ENCODE measurements around the gene LSM2.
"Not testable (repeated sequence)": the region's sequence is repeated elsewhere in the genome, so short reads cannot be mapped to it uniquely, and the experiment has no call there.

Gene LSM2

GRCh38 chr6:31806470-31807272 lies at the start of gene LSM2:
Gene LSM2, minus strand, starts transcription at chr6:31806966. Its CDS starts 209 bp downstream, at chr6:31806757.
- Histone ChIP-seq H3K27me3 (ENCODE audit: insufficient read depth, low read length, poor library complexity, severe bottlenecking) (no peaks in the 10 kb centered on the region), H3F3A (ENCODE audit: low read depth) (no peaks in the 10 kb centered on the region), H2AFZ (ENCODE audit: low read length) (peak within 1 kb of the TSS; percentile 92), H3K9me2 (replicated peaks; ENCODE audit: low read depth, low read length) (no peaks in the 10 kb centered on the region), H3K9me3 (ENCODE audit: insufficient read depth, low read depth, low read length) (no peaks in the 10 kb centered on the region), H3K9ac (ENCODE audit: low read depth, low read length, poor library complexity, severe bottlenecking) (peak within 1 kb of the TSS; percentile 92), H3K4me2 (ENCODE audit: low read depth, low read length, poor library complexity, severe bottlenecking) (peak within 1 kb of the TSS; percentile 92), H3K4me1 (ENCODE audit: insufficient read depth, low read length, poor library complexity, severe bottlenecking) (peaks cover 14% of the 10 kb centered on the region), H3K4me3 (ENCODE audit: low read length, poor library complexity, severe bottlenecking) (peak within 1 kb of the TSS; percentile 98), H4K20me1 (ENCODE audit: insufficient read depth, low read length, poor library complexity, severe bottlenecking) (peaks cover 7% of the 10 kb centered on the region), H3K79me2 (ENCODE audit: insufficient read depth, low read length) (peaks cover 44% of the 10 kb centered on the region), H3K36me3 (ENCODE audit: insufficient read depth, low read length) (no peaks in the 10 kb centered on the region)
- TF ChIP-seq EZH2phosphoT487 (IDR thresholded peaks at IDR 0.05; ENCODE audit: borderline replicate concordance) (no peak), CTCF (conservative IDR thresholded peaks at IDR 0.05; ENCODE audit: low read length) (peak; percentile 39)

- H3K4me2 ChIP-seq (ENCODE audit: low read depth, low read length, poor library complexity, severe bottlenecking); H3K4me3 ChIP-seq (ENCODE audit: low read length, poor library complexity, severe bottlenecking); H3K9me2 ChIP-seq (replicated peaks; ENCODE audit: low read depth, low read length); H3F3A ChIP-seq (ENCODE audit: low read depth); H3K9ac ChIP-seq (ENCODE audit: low read depth, low read length, poor library complexity, severe bottlenecking); H3K4me1 ChIP-seq (ENCODE audit: insufficient read depth, low read length, poor library complexity, severe bottlenecking); H3K79me2 ChIP-seq (ENCODE audit: insufficient read depth, low read length); H3K27me3 ChIP-seq (ENCODE audit: insufficient read depth, low read length, poor library complexity, severe bottlenecking); H3K36me3 ChIP-seq (ENCODE audit: insufficient read depth, low read length); H4K20me1 ChIP-seq (ENCODE audit: insufficient read depth, low read length, poor library complexity, severe bottlenecking); H3K9me3 ChIP-seq (ENCODE audit: insufficient read depth, low read depth, low read length); H2AFZ ChIP-seq (ENCODE audit: low read length): not testable (repeated sequence)
These were observed 45.4 kb upstream of the LSM2 start for GRCh38 chr6:31851980-31852718.

- Histone ChIP-seq H3K36me3 (ENCODE audit: insufficient read depth, low read length) (no peaks in the 10 kb centered on the region), H3F3A (ENCODE audit: low read depth) (no peaks in the 10 kb centered on the region), H3K9me3 (ENCODE audit: insufficient read depth, low read depth, low read length) (no peaks in the 10 kb centered on the region), H3K9me2 (replicated peaks; ENCODE audit: low read depth, low read length) (no peaks in the 10 kb centered on the region), H2AFZ (ENCODE audit: low read length) (no peak overlapping the region), H3K9ac (ENCODE audit: low read depth, low read length, poor library complexity, severe bottlenecking) (no peak overlapping the region), H3K27me3 (ENCODE audit: insufficient read depth, low read length, poor library complexity, severe bottlenecking) (no peaks in the 10 kb centered on the region), H3K4me1 (ENCODE audit: insufficient read depth, low read length, poor library complexity, severe bottlenecking) (no peaks in the 10 kb centered on the region), H3K79me2 (ENCODE audit: insufficient read depth, low read length) (no peaks in the 10 kb centered on the region), H3K4me2 (ENCODE audit: low read depth, low read length, poor library complexity, severe bottlenecking) (no peak overlapping the region), H3K4me3 (ENCODE audit: low read length, poor library complexity, severe bottlenecking) (no peak overlapping the region), H4K20me1 (ENCODE audit: insufficient read depth, low read length, poor library complexity, severe bottlenecking) (no peaks in the 10 kb centered on the region)
- TF ChIP-seq CTCF (conservative IDR thresholded peaks at IDR 0.05; ENCODE audit: low read length), result no peak
- TF ChIP-seq EZH2phosphoT487 (IDR thresholded peaks at IDR 0.05; ENCODE audit: borderline replicate concordance), result no peak
These were observed 44.7 kb upstream of the LSM2 start for GRCh38 chr6:31851485-31851832.

Measured in Loucy (cell line).